ENCODE data around the gene SLC9C1. TPM values are rescaled to one million over a fixed set of nuclear protein-coding genes. Genes with fewer than 3 reads are reported as not detected.

Gene SLC9C1
- total RNA-seq, 1 experiment from 2014 or later: 0.50 TPM

DNA sequence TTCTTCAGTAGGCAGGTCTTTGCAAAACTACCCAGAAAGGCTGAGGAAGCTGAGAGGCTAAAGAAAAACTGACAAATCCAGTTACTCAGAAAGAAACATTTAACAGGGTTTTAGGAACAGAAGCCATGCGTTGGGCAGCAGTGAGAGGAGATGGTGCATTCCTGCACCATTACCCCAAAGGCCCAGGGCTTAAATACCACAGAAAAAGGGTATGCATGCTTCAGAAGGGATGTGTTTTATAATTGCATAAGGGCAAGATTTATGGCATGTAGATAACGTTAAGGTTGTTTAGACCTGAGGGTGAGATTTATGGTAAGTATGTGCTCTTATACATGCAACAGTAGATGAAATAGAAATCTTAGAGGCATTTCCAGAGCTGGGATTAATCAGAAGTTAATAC lies 197.8 kb downstream of the SLC9C1 start:
- H3K14ac ChIP-seq (ENCODE audit: insufficient read depth, low read length): no peak overlapping the region
- H4K91ac ChIP-seq (ENCODE audit: insufficient read length, low read depth, low read length): no peak overlapping the region
- Mint-ChIP-seq H3K9me3 (no peaks in the 10 kb centered on the region), H3K4me1 (peaks cover 15 to 27% of the 10 kb centered on the region in 2 experiments), H3K4me3 (no peak overlapping the region), H3K36me3 (ENCODE audit: insufficient read depth in 1 of 3, low read depth in 3 of 3) (peaks cover 3 to 12% (median 7%) of the 10 kb centered on the region in 3 experiments; a peak in 4 of 7 replicates), H3K27ac (no peak overlapping the region), H3K27me3 (ENCODE audit: low read depth) (peaks cover 1% of the 10 kb centered on the region; the same call in 1 of the 2 replicates)
- no peak overlapping the region for H2BK20ac ChIP-seq (ENCODE audit: low read depth, low read length, poor library complexity, severe bottlenecking)
- no peak overlapping the region for H2BK5ac ChIP-seq (ENCODE audit: insufficient read length, low read length)
- no peaks in the 10 kb centered on the region for H3K79me1 ChIP-seq (ENCODE audit: insufficient read depth, low read depth, low read length, poor library complexity, severe bottlenecking)
- H4K20me1 ChIP-seq (ENCODE audit: control insufficient read depth, insufficient read depth, insufficient read length): no peaks in the 10 kb centered on the region
- no peak overlapping the region for H2BK12ac ChIP-seq (ENCODE audit: insufficient read length, low read depth, low read length)
- no peak overlapping the region for H3K23ac ChIP-seq (ENCODE audit: insufficient read length, low read depth, low read length)
- no peak overlapping the region for H2AFZ ChIP-seq (ENCODE audit: low read length)
- no peak for DNase-seq
- no peak overlapping the region for H3K4ac ChIP-seq (ENCODE audit: low read depth, low read length)
- no peak overlapping the region for H2BK15ac ChIP-seq (ENCODE audit: low read depth, low read length)
- no peaks in the 10 kb centered on the region for H3K27me3 ChIP-seq (ENCODE audit: insufficient read depth, low read length)
- H3K18ac ChIP-seq (ENCODE audit: insufficient read length, low read depth, low read length): no peak overlapping the region
- no peak overlapping the region for H3K9ac ChIP-seq (ENCODE audit: extremely low read depth, insufficient read length, low read length)
- no peak overlapping the region for H3K4me2 ChIP-seq (ENCODE audit: insufficient read depth, insufficient read length, low read length)
- no peak overlapping the region for H2BK120ac ChIP-seq (ENCODE audit: low read depth, low read length, poor library complexity, severe bottlenecking)
- no peak overlapping the region for H4K8ac ChIP-seq (replicated peaks; ENCODE audit: insufficient read length, low read depth, low read length)
- no peak for TF ChIP-seq CTCF (conservative IDR thresholded peaks at IDR 0.05)
- H3K27ac ChIP-seq (ENCODE audit: insufficient read length, low read depth, low read length): no peak overlapping the region
- H3K56ac ChIP-seq (ENCODE audit: insufficient read length, low read depth, low read length): no peak overlapping the region
- H3K9me3 ChIP-seq (ENCODE audit: control insufficient read depth, low read depth, low read length): no peaks in the 10 kb centered on the region
- H4K5ac ChIP-seq (ENCODE audit: insufficient read length, low read depth, low read length): no peak overlapping the region
- peaks cover 9% of the 10 kb centered on the region for H3K4me1 ChIP-seq (ENCODE audit: insufficient read depth, low read length)
- H3K23me2 ChIP-seq (ENCODE audit: insufficient read length, low read depth, low read length, poor library complexity, severe bottlenecking): no peaks in the 10 kb centered on the region
- H2AK5ac ChIP-seq (ENCODE audit: insufficient read length, low read length): no peak overlapping the region
- H3K79me2 ChIP-seq (ENCODE audit: insufficient read depth, low read length): no peaks in the 10 kb centered on the region
- 100% methylated on average over 1 of the region's 2 CpGs for WGBS (ENCODE audit: extremely low coverage, insufficient read length, low lambda C conversion rate)
- H3T11ph ChIP-seq (ENCODE audit: low read length): no peak overlapping the region
